Endothelial cell of umbilical vein (primary cell): Measurements from ENCODE around the gene DTD2. TPM values are rescaled to one million over a fixed set of nuclear protein-coding genes. Genes with fewer than 3 reads are reported as not detected.

Source experiments
- BruUV-seq: library from RNA; stranded (reverse); fragments of 400-500 nt; replicated peaks from 2 replicates; lab custom pipeline; 2021; lab: Mats Ljungman, UMichigan
- CTCF ChIA-PET: fragments of 300-600, 350-600 bp; sonication (Branson Sonifier 250); formaldehyde crosslinking; loops from one replicate; lab custom pipeline; 2021; ENCODE audit warnings: antibody characterized with exemption, inconsistent platforms; lab: Charles Lee
- POLR2A ChIA-PET: fragments of 300-600, 350-600 bp; sonication (Branson Sonifier 250); formaldehyde crosslinking; loops from one replicate; lab custom pipeline; 2021; ENCODE audit warnings: antibody characterized with exemption, inconsistent platforms; lab: Charles Lee
- DNase-seq: peaks from one replicate; pipeline ENCODE4 v3.0.0-alpha.2; 2011; ENCODE audit warnings: low read depth, low spot score
- FAIRE-seq: peaks from 2 replicates; lab custom pipeline; 2011; peaks lifted over from hg19 to GRCh38; lab: Jason Lieb, UNC
- H2AFZ ChIP-seq: 2 replicates; pipeline ENCODE4 v1.6.0; 2012; ENCODE audit warnings: low read depth, low read length, control low read depth, inconsistent platforms
- H3K27ac ChIP-seq: 2 replicates; pipeline ENCODE4 v1.5.1; 2011; ENCODE audit warnings: low read depth, mild to moderate bottlenecking, control low read depth, low read length, moderate library complexity; ENCODE audit not compliant: insufficient read depth
- H3K27me3 ChIP-seq, 2 experiments: 2 replicates each; pipeline versions ENCODE4 v1.6.0 to v1.6.1; 2011; ENCODE audit warnings: low read length in 2 of 2, mixed read lengths in 1 of 2; ENCODE audit not compliant: control insufficient read depth in 2 of 2, insufficient read depth in 2 of 2
- H3K36me3 ChIP-seq, 2 experiments: 2 replicates in 1 of 2; 3 replicates in 1 of 2; pipeline ENCODE4 v1.5.1; 2011; ENCODE audit warnings: low read length in 2 of 2, mild to moderate bottlenecking in 1 of 2, moderate library complexity in 1 of 2; ENCODE audit not compliant: control insufficient read depth in 2 of 2, insufficient read depth in 2 of 2; ENCODE audit errors: extremely low read depth in 1 of 2
- H3K4me1 ChIP-seq: 3 replicates; pipeline ENCODE4 v1.5.1; 2011; ENCODE audit warnings: mild to moderate bottlenecking, low read length; ENCODE audit not compliant: control insufficient read depth, insufficient read depth; ENCODE audit errors: extremely low read depth
- H3K4me2 ChIP-seq: 2 replicates; pipeline ENCODE4 v1.6.1; 2011; ENCODE audit warnings: low read length, control low read depth, mixed read lengths; ENCODE audit not compliant: insufficient read depth
- H3K4me3 ChIP-seq, 3 experiments: fragments of 200-600 bp in 1 of 3; sonication (generic), shearing (Covaris generic) in 1 of 3; replicated peaks in 1 of 3; 2 replicates each; pipeline ENCODE4 v1.5.1; 2011 to 2016; ENCODE audit warnings: control low read depth in 3 of 3, low read length in 3 of 3, mild to moderate bottlenecking in 2 of 3, inconsistent platforms in 1 of 3, low read depth in 1 of 3, moderate library complexity in 1 of 3; ENCODE audit not compliant: insufficient read depth in 1 of 3
- H3K79me2 ChIP-seq: 2 replicates; pipeline ENCODE4 v1.6.0; 2012; ENCODE audit warnings: low read length, inconsistent platforms; ENCODE audit not compliant: control insufficient read depth, insufficient read depth
- H3K9ac ChIP-seq: replicated peaks from 2 replicates; pipeline ENCODE3; 2011; ENCODE audit warnings: low read length, control low read depth; ENCODE audit not compliant: insufficient read depth; ENCODE audit errors: extremely low read depth
- H3K9me1 ChIP-seq: replicated peaks from 3 replicates; pipeline ENCODE4 v1.6.0; 2011; ENCODE audit warnings: mild to moderate bottlenecking, low read length; ENCODE audit not compliant: control insufficient read depth, insufficient read depth; ENCODE audit errors: extremely low read depth
- H3K9me3 ChIP-seq: replicated peaks from 2 replicates; pipeline ENCODE4 v1.5.1; 2012; ENCODE audit warnings: low read length, inconsistent platforms; ENCODE audit not compliant: control insufficient read depth, insufficient read depth
- H4K20me1 ChIP-seq: replicated peaks from 2 replicates; pipeline ENCODE3; 2011; ENCODE audit warnings: mild to moderate bottlenecking, low read length; ENCODE audit not compliant: control insufficient read depth, insufficient read depth; ENCODE audit errors: extremely low read depth
- EZH2 ChIP-seq: IDR thresholded peaks from 2 replicates; pipeline ENCODE4 v1.6.1; 2012; ENCODE audit warnings: borderline replicate concordance, low read depth, mild to moderate bottlenecking, moderate library complexity, low read length, inconsistent platforms; ENCODE audit not compliant: severe bottlenecking
- FOS ChIP-seq: IDR thresholded peaks from 2 replicates; pipeline ENCODE4 v1.6.1; 2011; ENCODE audit warnings: mild to moderate bottlenecking, low read length, moderate library complexity, borderline replicate concordance; ENCODE audit not compliant: insufficient read depth
- MAX ChIP-seq: IDR thresholded peaks from 2 replicates; pipeline ENCODE4 v1.6.1; 2011; ENCODE audit not compliant: insufficient read depth, insufficient read length
- MYC ChIP-seq: IDR thresholded peaks from one replicate; pipeline ENCODE4 v1.6.1; 2011; ENCODE audit warnings: mild to moderate bottlenecking, low read depth, low read length
- POLR2A ChIP-seq: IDR thresholded peaks from 2 replicates; pipeline ENCODE4 v1.6.1; 2012; ENCODE audit warnings: low read depth, mild to moderate bottlenecking, control low read depth, low read length
- POLR2AphosphoS5 ChIP-seq: IDR thresholded peaks from 2 replicates; pipeline ENCODE4 v1.6.1; 2012; ENCODE audit warnings: low read depth, mild to moderate bottlenecking, control low read depth, low read length, moderate library complexity; ENCODE audit not compliant: insufficient read depth
- dilution Hi-C: fragments of 300-500 bp; cut with MboI; formaldehyde crosslinking; loops from one replicate; pipeline ENCODE4 v1.15.0; 2019; ENCODE audit warnings: low sequenced_read_pairs; ENCODE audit not compliant: extremely low pct_ligation_motif_present
- intact Hi-C: fragments of 100-400 bp; cut with micrococcal nuclease; formaldehyde crosslinking; loops from one replicate; pipeline ENCODE4 v1.10.0; 2022
- polyA plus RNA-seq, 4 experiments: library from polyadenylated mRNA; depleted of rRNA in 3 of 4; stranded (reverse) in 3 of 4; unstranded in 1 of 4; fragments of >200 nt; gene quantifications; 2 replicates each; pipeline versions ENCODE4 v1.2.1 to v1.2.3, GENCODE V29; 2011 to 2012; ENCODE audit warnings: missing spikeins in 1 of 4
- total RNA-seq: library from RNA; stranded (reverse); gene quantifications from 2 replicates; pipeline ENCODE4 v1.2.3, GENCODE V29; 2021

Gene DTD2
- total and polyA plus RNA-seq, 2 donors (not counting 3 experiments of a cell fraction or from before 2014, with no cell fraction given) = 9.2 to 14.4 TPM

GRCh38 chr14:31501870-31502269, 44.6 kb upstream of the DTD2 start:
- TF ChIP-seq MYC (no peak), MAX (no peak), POLR2A (no peak)
- BruUV-seq = no TSS peak
- dilution Hi-C loops (no loop called here), intact Hi-C loops (no loop called here)
- Histone ChIP-seq H2AFZ (no peak overlapping the region), H3K9me1 (no peaks in the 10 kb centered on the region), H3K27ac (no peak overlapping the region), H3K4me2 (no peak overlapping the region), H4K20me1 (no peaks in the 10 kb centered on the region), H3K36me3 (no peaks in the 10 kb centered on the region), H3K4me3 (no peak overlapping the region), H3K4me1 (no peaks in the 10 kb centered on the region), H3K9ac (no peak overlapping the region), H3K27me3 (peaks cover 2 to 8% of the 10 kb centered on the region in 2 experiments), H3K79me2 (no peaks in the 10 kb centered on the region), H3K9me3 (no peaks in the 10 kb centered on the region)
- FAIRE-seq = no peak
- no peak for DNase-seq
- POLR2A ChIA-PET = no interaction called here
- CTCF ChIA-PET = interaction anchor here (1.3 to 3.4 kb wide), 2 partner anchors 9 to 753 kb away, joined by 11 to 14 read pairs; no protein-coding TSS in a partner anchor

GRCh38 chr14:31492759-31493498, 35.6 kb upstream of the DTD2 start:
- no peak for FAIRE-seq
- Histone ChIP-seq H4K20me1 (no peaks in the 10 kb centered on the region), H3K9me1 (no peaks in the 10 kb centered on the region), H3K4me1 (no peaks in the 10 kb centered on the region), H3K9me3 (no peaks in the 10 kb centered on the region), H3K9ac (no peak overlapping the region), H3K79me2 (no peaks in the 10 kb centered on the region), H3K4me3 (no peak overlapping the region), H3K4me2 (no peak overlapping the region), H3K27me3 (no peaks in the 10 kb centered on the region), H3K27ac (no peak overlapping the region), H3K36me3 (no peaks in the 10 kb centered on the region), H2AFZ (no peak overlapping the region)
- dilution Hi-C loops = no loop called here
- TF ChIP-seq POLR2A (no peak), MYC (no peak), FOS (no peak), MAX (no peak), POLR2AphosphoS5 (no peak), EZH2 (no peak)
- DNase-seq = no peak
- CTCF ChIA-PET = interaction anchor here (1.0 to 2.6 kb wide), 2 partner anchors 17 kb away, joined by 3 to 7 read pairs; no protein-coding TSS in a partner anchor
- BruUV-seq = no TSS peak
- intact Hi-C loops = no loop called here
- POLR2A ChIA-PET = no interaction called here
